H1 (cell line): ENCODE measurements around the gene RELB. TPM values are rescaled to one million over a fixed set of nuclear protein-coding genes. Genes with fewer than 3 reads are reported as not detected.

Experiments
- EGR1 ChIP-seq: IDR thresholded peaks from 2 replicates; pipeline ENCODE4 v1.6.1; 2011; ENCODE audit warnings: low read depth, low read length, borderline replicate concordance
- EP300 ChIP-seq, 2 experiments: IDR thresholded peaks; 1 replicate in 1 of 2; 2 replicates in 1 of 2; pipeline ENCODE4 v1.6.1; 2011 to 2012; ENCODE audit warnings: low read depth in 2 of 2, low read length in 2 of 2, mild to moderate bottlenecking in 2 of 2, borderline replicate concordance in 1 of 2, inconsistent platforms in 1 of 2, moderate library complexity in 1 of 2
- HDAC2 ChIP-seq, 2 experiments: fragments of 300-600 bp in 1 of 2; sonication (generic) in 1 of 2; IDR thresholded peaks; 2 replicates each; pipeline ENCODE4 v1.6.1; 2011 to 2012; ENCODE audit warnings: low read depth in 2 of 2, low read length in 2 of 2, mild to moderate bottlenecking in 2 of 2, moderate library complexity in 2 of 2, borderline replicate concordance in 1 of 2, inconsistent platforms in 1 of 2
- ZNF274 ChIP-seq: IDR thresholded peaks from 2 replicates; pipeline ENCODE4 v1.7.0; 2012; ENCODE audit warnings: low read length, borderline replicate concordance; ENCODE audit errors: extremely low read depth
- polyA plus RNA-seq, 7 experiments: library from polyadenylated mRNA; depleted of rRNA in 3 of 7; stranded (reverse) in 5 of 7; unstranded in 2 of 7; fragments of >200 nt in 5 of 7; fragments of 200-250 nt in 2 of 7; gene quantifications; 1 replicate in 5 of 7; 2 replicates in 1 of 7; 4 replicates in 1 of 7; pipeline versions ENCODE4 v1.2.1 to v1.2.3, GENCODE V29; 2011 to 2013; ENCODE audit warnings: missing spikeins in 2 of 7, mixed read lengths in 2 of 7
- total RNA-seq: library from RNA; stranded (reverse); fragmentation: NEBNext Ultra II Directional; extraction: Animal tissue kit (Norgen Biotek cat#: 25700); gene quantifications from 2 replicates; pipeline ENCODE4 v1.2.1, GENCODE V29; 2021

The RELB gene
- total and polyA plus RNA-seq, 2 of the 8 experiments (the other 6 are each of a cell fraction or from before 2014, with no cell fraction given): 10.0 to 13.1 TPM

- TF ChIP-seq HDAC2 (IDR thresholded peaks at IDR 0.05; ENCODE audit: borderline replicate concordance in 1 of 2, low read depth in 2 of 2, low read length in 2 of 2) (no peak), EP300 (IDR thresholded peaks at IDR 0.05; ENCODE audit: borderline replicate concordance in 1 of 2, low read depth in 2 of 2, low read length in 2 of 2) (no peak), ZNF274 (no peak), EGR1 (no peak)
Observed at GRCh38 chr19:44968118-44968517, 33.1 kb upstream of the RELB start (continued).
